GM18511 (cell line): ENCODE measurements around the gene MGAT1.
"Not testable (repeated sequence)": the region's sequence is repeated elsewhere in the genome, so short reads cannot be mapped to it uniquely, and the experiment has no call there.

ENCODE experiments used
- ATAC-seq: cut with Tn5 transposase; IDR thresholded peaks from one replicate; pipeline ENCODE4 v1.9.1; 2021; ENCODE audit warnings: mild to moderate bottlenecking, moderate library complexity; ENCODE audit not compliant: unreplicated experiment

MGAT1 gene

DNA sequence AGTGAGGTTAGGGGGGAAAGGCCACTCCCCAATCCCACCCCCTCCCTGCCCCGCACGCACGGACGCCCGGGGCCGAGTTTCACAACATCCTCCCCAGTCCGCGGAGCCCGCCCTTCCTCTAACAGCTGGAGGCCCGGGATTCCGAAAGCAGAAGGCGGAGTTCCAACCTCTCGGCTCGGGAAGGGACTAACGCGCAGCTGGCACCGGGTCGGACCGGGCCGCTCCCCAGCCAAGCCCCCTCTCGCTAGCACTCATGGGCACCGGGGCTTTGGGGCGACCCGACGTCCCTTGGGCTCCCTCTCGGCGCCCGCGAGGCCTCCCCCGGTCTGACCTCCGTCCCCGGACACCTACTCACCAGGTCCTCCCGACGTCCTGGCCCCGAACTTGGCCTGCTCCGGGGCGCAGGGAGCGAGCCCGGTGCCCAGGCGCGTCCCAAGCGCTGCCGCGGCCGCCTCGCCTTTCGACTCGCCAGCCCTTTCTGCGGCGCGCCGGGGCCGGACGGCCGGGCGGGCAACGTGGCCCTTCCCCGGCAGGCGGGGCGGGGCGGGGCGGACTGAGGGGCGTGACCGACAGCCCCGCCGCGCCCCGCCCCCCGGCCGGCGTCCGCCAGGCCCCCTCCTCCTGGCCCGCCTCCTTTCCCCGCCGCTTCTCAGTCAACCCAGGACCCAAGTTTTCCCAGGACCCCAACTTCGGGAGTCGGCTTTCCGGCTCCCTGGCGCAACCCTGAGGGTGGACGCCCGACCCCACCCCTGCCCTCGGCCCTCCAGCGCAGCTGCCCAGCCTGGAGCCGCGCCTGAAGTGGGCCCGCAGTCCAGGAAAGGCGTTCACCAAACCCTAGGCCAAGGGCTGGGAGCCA is at the start of gene MGAT1:
TSS of gene MGAT1 (minus strand) at position 482 of the 856 bp plus-strand sequence. CDS start 9,835 bp downstream, outside the sequence.
- peak; percentile 43 for ATAC-seq

- ATAC-seq = no peak
These were observed 48.0 kb upstream of the MGAT1 start for GRCh38 chr5:180850434-180851078.

GRCh38 chr5:180849827-180850226 is 47.2 kb upstream of the MGAT1 start:
- ATAC-seq = no peak

DNA sequence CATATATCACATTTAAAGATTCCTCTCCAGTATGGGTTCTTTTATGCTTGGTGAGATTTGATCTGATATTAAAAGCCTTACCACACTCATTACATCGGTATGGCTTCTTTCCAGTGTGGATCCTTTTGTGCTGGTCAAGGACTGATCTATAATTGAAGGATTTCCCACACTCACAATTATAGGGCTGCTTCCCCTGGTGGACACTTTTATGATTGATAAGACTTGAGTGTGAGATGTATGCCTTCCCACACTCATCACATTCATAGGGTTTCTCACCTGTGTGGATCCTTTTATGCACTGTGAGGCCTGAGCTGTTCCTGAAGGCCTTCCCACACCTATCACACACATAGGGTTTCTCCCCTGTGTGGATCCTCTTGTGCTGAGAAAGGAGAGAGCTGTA is 46.3 kb upstream of the MGAT1 start:
- no peak for ATAC-seq

GRCh38 chr5:180848265-180848664 is 45.7 kb upstream of the MGAT1 start:
- no peak for ATAC-seq

GRCh38 chr5:180847026-180847425 is 44.4 kb upstream of the MGAT1 start:
- ATAC-seq = no peak

DNA sequence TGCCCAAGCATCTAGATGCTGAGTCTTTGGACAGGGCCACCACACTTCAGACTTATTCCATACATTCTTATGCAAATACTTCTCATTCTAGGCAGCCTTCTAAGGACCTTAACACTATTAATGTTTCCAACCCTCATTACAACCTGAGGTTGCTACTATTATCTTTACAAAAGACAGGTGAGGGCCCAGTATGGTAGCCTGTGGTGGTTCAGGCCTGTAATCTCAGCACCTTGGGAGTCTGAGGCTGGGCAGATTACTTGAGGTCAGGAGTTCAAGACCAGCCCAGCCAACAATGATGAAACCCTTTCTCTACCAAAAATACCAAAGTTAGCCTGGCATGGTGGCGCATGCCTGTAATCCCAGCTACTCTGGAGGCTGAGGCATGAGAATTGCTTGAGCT is 42.3 kb upstream of the MGAT1 start:
- ATAC-seq = no peak

DNA sequence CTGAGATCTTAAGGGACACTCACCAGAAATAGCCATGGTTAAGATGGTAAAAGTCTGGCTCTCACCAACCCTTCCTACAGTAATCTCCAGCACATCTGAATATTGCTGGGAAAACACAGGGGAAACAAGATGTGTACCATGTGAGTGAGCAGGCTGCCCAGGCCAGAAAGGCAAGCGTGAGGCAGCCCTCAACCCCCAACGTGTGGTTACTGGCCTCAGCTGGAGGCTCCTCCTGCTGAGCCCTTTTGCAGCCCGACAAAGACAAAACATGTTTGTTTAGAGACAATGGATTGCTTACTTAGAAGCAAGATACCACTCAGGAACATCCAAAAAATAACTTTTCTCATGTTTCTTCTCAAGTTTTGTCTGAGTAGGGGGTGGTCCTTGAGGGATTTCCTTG is 41.8 kb upstream of the MGAT1 start:
- no peak for ATAC-seq

DNA sequence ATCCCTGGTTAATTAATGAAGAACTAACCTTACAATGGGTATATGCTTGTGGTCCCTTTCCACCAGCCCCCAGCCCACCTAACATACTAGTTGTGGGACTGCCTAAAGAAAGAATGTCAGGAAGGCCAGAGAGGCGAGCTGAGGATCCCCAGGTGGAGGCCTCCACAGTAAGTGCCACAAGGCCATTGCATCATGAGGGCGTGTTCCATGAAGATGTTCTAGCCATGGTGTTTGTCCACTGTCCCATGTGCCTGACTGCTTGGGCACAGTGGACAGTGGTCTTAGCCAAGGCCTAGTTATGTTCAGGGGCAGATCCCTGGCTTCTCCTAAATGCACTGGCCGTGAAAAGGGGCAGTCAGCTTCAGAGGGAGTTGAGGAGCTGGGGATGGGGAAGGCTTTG is 37.3 kb upstream of the MGAT1 start:
- no peak for ATAC-seq

DNA sequence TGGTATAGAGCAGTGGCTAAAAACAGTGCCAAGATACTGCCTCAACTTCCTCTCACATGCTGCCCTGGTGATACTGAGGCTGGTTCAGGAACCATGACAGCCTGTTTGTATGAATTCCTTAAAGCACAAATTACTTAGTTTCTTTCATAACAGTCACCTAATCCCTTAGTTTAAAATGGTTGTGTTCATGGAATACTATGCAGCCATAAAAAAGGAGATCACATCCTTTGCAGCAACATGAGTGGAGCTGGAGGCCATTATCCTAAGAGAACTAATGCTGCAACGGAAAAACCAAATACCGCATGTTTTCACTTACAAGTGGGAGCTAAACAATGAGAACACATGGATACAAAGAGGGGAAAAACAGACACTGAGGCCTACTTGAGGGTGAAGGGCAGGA is 36.6 kb upstream of the MGAT1 start:
- ATAC-seq = no peak

DNA sequence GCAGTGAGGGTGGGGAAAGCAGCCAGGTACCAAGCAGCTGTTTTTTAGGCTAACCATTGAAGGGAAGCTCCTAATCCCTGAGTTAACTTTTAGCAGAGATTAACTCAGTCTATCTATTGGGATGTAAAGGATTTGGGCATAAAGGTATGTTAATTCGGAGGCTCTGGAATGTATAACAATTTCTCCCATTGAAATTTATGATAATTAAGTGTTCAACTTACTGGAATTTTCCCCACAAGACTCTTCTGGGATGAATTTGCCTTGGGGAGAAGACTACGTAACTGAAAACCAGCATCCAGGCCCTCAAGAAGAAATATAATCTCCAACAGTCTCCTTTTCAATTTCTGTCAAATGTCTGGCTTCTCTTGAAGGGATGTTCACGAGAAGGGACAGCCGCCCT is 34.9 kb upstream of the MGAT1 start:
- no peak for ATAC-seq

DNA sequence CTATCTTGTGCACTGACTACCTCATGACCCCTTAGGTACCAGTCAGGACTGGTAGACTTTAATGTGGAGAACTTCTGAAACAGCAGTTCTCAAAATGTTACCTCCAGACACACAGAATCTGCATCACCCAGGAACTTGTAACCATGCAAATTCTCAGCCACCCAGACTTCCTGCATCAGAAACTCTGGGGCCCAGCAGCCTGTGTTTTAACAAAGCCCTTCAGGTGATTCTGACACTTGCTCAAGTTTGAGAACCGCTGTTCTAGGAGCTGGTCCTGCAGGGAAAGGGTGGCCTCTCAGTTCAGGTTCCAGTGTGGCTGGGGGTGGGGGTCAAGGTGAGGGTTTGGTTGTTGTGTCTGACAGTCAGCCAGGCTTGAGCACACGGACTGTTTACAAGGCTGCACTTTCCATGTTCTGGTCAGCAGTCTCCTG is 30.0 kb upstream of the MGAT1 start:
- ATAC-seq = peak; percentile 46

- ATAC-seq = peak; percentile 77
These were observed 28.8 kb upstream of the MGAT1 start for GRCh38 chr5:180831139-180832093.

DNA sequence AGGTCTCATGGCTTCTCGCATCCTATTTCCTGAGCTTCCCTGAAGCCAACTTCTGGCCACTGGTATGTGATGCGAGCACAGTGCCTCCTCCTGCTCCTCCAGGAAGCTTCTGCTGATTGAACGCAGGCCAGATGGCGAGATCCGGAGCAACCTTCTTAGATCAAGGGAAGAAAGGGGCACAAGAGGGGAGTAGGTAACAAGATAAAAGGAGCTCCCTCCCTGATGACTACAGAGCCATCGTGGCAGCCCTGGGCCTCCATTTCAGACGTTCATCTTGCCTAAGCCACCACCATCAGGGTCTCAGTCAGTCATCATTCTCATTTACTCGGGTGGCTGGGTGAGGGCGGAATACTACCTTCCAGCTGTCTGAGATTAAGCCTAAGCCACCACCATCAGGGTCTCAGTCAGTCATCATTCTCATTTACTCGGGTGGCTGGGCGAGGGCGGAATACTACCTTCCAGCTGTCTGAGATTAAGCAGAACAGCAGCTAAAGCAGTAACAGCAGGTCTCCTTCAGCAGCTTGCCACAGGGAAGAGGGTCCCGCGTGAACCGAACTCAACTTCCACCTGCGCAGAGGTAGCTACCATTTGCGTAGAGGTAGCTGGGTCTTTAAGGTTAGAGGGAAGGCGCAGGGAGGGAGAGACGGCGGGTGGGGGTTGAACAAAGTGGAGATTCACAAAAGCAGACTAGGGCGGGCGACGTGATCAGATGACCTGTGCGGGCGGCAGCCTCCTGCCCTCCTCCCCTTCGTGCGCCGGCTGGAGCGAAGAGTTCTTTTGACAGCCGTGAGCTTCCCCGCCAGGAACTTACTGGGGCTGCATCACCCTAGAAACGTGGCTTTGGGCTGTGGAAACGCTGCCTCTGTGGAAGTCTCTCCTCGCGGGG is 27.9 kb upstream of the MGAT1 start:
- ATAC-seq = peak; percentile 66

- ATAC-seq = no peak
These were observed 27.1 kb upstream of the MGAT1 start for GRCh38 chr5:180829726-180830125.

- not testable (repeated sequence) for ATAC-seq
These were observed 26.3 kb upstream of the MGAT1 start for GRCh38 chr5:180828756-180829531.

GRCh38 chr5:180827374-180827773 is 24.8 kb upstream of the MGAT1 start:
- ATAC-seq = not testable (repeated sequence)

DNA sequence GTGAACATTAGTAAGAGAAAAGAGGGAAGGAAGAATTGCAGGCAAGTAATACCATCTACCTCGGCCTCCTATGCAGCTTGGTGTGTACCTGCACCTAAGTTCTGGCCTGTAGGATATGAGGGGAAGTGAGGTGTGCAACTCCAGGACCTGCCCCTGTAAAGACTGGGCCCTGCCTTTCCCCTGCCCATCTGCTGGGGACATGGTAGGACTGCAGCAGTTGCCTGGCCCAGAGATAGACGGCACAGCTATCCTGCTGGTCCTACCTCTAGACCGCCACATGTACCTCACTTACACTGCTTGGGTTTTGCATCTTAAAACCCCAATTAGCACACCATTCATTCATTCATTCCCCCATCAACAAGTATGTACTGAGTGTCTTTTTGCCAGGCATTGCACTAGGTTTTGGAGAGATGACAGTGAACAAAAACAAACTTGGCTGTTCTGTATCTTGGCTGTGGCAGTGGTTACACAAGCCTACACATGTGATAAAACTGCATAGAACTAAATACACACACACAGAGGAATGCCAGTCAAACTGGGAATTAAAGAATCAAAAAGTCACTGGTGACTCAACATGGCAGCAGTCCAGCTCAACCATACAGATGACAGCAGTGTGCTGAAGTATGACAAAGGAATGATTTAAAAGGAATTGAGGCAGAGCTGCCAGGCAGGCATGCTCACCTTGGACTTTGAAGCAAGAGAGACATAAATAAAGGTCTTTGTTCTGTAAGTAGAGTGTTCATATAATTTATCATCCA is 23.3 kb upstream of the MGAT1 start:
- ATAC-seq = no peak
